GM12892 (cell line): ENCODE data around the gene NRCAM.

Experiments
- POLR2A ChIP-seq: IDR thresholded peaks from 2 replicates; pipeline ENCODE4 v1.6.1; 2011; ENCODE audit warnings: low read depth, low read length, control low read depth
- POLR2AphosphoS5 ChIP-seq: IDR thresholded peaks from 2 replicates; pipeline ENCODE4 v1.6.1; 2011; ENCODE audit warnings: low read depth, low read length, control low read depth
- TAF1 ChIP-seq: IDR thresholded peaks from 2 replicates; pipeline ENCODE4 v1.6.1; 2011; ENCODE audit warnings: low read depth, mild to moderate bottlenecking, control low read depth, low read length, borderline replicate concordance

GRCh38 chr7:108285778-108286177, 170.5 kb downstream of the NRCAM start:
- TF ChIP-seq POLR2A = no peak
- TF ChIP-seq POLR2AphosphoS5 = no peak
- TF ChIP-seq TAF1 = no peak
